ENCODE results near the gene CPXM1. TPM values are rescaled to one million over a fixed set of nuclear protein-coding genes. Genes with fewer than 3 reads are reported as not detected.
A peak's percentile ranks its signal among the peaks of the same experiment; 100 is the strongest.
"Not testable (repeated sequence)": the region's sequence is repeated elsewhere in the genome, so short reads cannot be mapped to it uniquely, and the experiment has no call there.

Gene CPXM1
- total and polyA plus RNA-seq, 4 donors, result 0.23 to 3.7 (median 3.4) TPM; not detected in 1

DNA sequence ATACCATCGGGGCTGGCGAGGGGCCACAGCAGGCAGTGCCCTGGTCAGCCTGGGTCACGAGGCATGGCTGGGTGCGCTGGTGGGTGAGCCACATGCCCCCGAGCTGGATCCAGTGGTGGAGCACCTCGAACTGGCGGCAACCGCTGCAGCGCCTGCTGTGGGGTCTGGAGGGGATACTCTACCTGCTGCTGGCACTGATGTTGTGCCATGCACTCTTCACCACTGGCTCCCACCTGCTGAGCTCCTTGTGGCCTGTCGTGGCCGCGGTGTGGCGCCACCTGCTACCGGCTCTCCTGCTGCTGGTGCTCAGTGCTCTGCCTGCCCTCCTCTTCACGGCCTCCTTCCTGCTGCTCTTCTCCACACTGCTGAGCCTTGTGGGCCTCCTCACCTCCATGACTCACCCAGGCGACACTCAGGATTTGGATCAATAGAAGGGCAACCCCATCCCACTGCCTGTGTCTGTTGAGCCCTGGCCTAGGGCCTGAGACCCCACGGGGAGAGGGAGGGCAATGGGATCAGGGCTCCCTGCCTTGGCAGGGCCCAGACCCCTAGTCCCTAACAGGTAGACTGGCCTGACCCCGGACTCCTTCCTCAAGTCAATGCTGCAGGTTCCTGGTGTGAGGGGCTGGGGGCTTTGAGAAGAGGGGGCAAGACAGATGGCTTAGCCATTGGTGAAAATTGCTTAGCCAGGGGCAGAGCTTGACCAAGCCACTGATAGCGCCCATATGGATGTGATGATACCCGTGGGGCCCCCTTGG, 16.3 kb upstream of the CPXM1 start:
- Histone ChIP-seq H3K27me3 (ENCODE audit: control insufficient read depth in 1 of 2, insufficient read depth in 2 of 2, low read length in 1 of 2) (peaks cover 0 to 3% of the 10 kb centered on the region in 2 donors), H3K9me3 (ENCODE audit: control insufficient read depth, low read length) (no peaks in the 10 kb centered on the region), H3K4me1 (ENCODE audit: control insufficient read depth in 1 of 2, insufficient read depth in 2 of 2, low read length in 2 of 2) (no peaks in the 10 kb centered on the region), H3K36me3 (ENCODE audit: control insufficient read depth in 1 of 2, insufficient read depth in 2 of 2, low read length in 1 of 2) (no peaks in the 10 kb centered on the region), H3K27ac (ENCODE audit: low read depth in 1 of 2, low read length in 2 of 2) (no peak overlapping the region), H3K4me3 (ENCODE audit: low read length in 2 of 2) (no peak overlapping the region)
- ATAC-seq (ENCODE audit: low FRiP score) (no peak), DNase-seq (no peak)
- WGBS, 2 donors, result 82 to 86% methylated on average over 18 to 20 of the region's 20 CpGs
- intact Hi-C loops (cut with DNase I), result no loop called here

DNA sequence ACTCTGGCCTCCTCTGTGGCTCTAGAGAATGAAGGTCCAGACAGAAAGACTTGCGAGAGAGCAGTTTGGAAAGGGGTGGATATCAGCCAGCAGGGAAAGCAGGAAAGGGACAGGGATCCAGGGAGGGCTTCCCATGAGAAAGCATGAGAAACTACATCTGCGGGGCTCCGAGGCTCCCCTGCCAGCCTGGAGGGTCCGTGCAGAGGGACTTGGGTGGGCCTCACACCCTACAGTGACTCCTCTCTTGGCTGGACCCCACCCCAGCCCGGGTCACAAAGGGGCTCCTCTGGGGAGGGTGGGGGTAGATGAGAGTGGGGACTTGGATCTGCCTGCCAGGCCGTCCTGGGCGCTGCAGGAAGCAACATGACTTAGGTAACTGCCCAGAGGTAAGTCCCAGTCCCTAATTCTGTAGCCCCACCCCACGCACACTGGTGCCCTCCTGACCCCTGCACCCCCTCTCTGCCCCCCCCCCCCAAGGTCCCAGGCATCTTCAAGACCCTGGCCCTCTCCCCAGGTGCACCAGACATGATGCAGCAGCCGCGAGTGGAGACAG, 15.7 kb upstream of the CPXM1 start, which contains the start of gene TMEM239:
Gene TMEM239, plus strand, starts transcription at position 335 of the 553 bp plus-strand sequence. Its CDS starts 191 bp downstream, at position 526.
- H3K36me3 ChIP-seq (ENCODE audit: control insufficient read depth in 1 of 2, insufficient read depth in 2 of 2, low read length in 1 of 2), result no peaks in the 10 kb centered on the region
- DNase-seq (no peak), ATAC-seq (ENCODE audit: low FRiP score) (no peak)
- no peaks in the 10 kb centered on the region for H3K4me1 ChIP-seq (ENCODE audit: control insufficient read depth in 1 of 2, insufficient read depth in 2 of 2, low read length in 2 of 2)
- H3K27me3 ChIP-seq (ENCODE audit: control insufficient read depth in 1 of 2, insufficient read depth in 2 of 2, low read length in 1 of 2), result peaks cover 0 to 3% of the 10 kb centered on the region in 2 donors
- intact Hi-C loops (cut with DNase I), result no loop called here
- no peak within 1 kb of the TSS for H3K4me3 ChIP-seq (ENCODE audit: low read length in 2 of 2)
- H3K9me3 ChIP-seq (ENCODE audit: control insufficient read depth, low read length), result no peaks in the 10 kb centered on the region
- no peak within 1 kb of the TSS for H3K27ac ChIP-seq (ENCODE audit: low read depth in 1 of 2, low read length in 2 of 2)
- 77 to 81% methylated on average over 10 of the region's 10 CpGs for WGBS, 2 donors

DNA sequence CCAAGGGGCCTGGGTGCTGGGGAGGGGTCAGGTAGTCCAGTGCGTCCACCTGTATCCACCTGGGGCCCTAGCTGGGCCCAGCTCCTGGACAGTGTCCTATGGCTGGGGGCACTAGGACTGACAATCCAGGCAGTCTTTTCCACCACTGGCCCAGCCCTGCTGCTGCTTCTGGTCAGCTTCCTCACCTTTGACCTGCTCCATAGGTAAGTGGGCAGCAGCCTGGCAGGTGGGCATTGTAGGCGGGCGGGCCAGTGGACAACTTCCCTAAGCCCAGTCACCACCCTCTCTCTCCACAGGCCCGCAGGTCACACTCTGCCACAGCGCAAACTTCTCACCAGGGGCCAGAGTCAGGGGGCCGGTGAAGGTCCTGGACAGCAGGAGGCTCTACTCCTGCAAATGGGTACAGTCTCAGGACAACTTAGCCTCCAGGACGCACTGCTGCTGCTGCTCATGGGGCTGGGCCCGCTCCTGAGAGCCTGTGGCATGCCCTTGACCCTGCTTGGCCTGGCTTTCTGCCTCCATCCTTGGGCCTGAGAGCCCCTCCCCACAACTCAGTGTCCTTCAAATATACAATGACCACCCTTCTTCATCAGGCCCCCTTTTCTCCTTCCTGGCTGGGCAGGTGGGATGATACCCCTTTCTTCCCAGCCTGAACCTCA, 14.9 kb upstream of the CPXM1 start:
- Histone ChIP-seq H3K9me3 (ENCODE audit: control insufficient read depth, low read length) (no peaks in the 10 kb centered on the region), H3K4me3 (ENCODE audit: low read length in 2 of 2) (no peak overlapping the region), H3K4me1 (ENCODE audit: control insufficient read depth in 1 of 2, insufficient read depth in 2 of 2, low read length in 2 of 2) (no peaks in the 10 kb centered on the region), H3K36me3 (ENCODE audit: control insufficient read depth in 1 of 2, insufficient read depth in 2 of 2, low read length in 1 of 2) (no peaks in the 10 kb centered on the region), H3K27me3 (ENCODE audit: control insufficient read depth in 1 of 2, insufficient read depth in 2 of 2, low read length in 1 of 2) (peaks cover 0 to 3% of the 10 kb centered on the region in 2 donors), H3K27ac (ENCODE audit: low read depth in 1 of 2, low read length in 2 of 2) (no peak overlapping the region)
- intact Hi-C loops (cut with DNase I), result no loop called here
- no peak for ATAC-seq (ENCODE audit: low FRiP score)
- no peak for DNase-seq
- WGBS, 2 donors, result 91 to 95% methylated on average over 8 of the region's 8 CpGs

DNA sequence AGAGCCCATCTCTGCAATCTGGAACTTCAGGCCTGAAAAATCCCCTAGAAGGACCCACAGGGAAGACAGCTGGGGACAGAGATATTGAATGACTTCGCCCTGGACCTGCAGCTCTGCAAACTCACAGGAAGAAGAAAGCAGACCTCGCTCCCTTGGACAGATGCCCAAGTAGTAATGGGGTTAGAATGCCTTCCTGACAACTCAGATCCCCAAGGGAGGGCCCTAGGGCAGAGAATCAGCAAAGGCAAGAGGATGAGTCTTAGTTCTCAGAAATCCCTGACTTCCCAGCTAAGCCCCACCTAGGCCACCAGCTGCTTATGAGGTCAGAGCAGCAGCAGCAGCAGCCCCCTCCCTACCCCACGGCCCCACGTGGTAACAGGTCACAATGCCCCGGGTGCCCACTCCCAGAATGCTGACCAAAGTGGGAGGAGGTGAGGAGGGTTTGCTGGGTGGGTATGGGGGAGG, 14.2 kb upstream of the CPXM1 start, which contains the start of gene C20orf141:
Gene C20orf141, plus strand, starts transcription at position 401 of the 465 bp plus-strand sequence. CDS start 198 bp downstream, outside the sequence.
- Histone ChIP-seq H3K36me3 (ENCODE audit: control insufficient read depth in 1 of 2, insufficient read depth in 2 of 2, low read length in 1 of 2) (no peaks in the 10 kb centered on the region), H3K4me3 (ENCODE audit: low read length in 2 of 2) (no peak within 1 kb of the TSS), H3K9me3 (ENCODE audit: control insufficient read depth, low read length) (no peaks in the 10 kb centered on the region), H3K4me1 (ENCODE audit: control insufficient read depth in 1 of 2, insufficient read depth in 2 of 2, low read length in 2 of 2) (no peaks in the 10 kb centered on the region), H3K27me3 (ENCODE audit: control insufficient read depth in 1 of 2, insufficient read depth in 2 of 2, low read length in 1 of 2) (peaks cover 0 to 3% of the 10 kb centered on the region in 2 donors), H3K27ac (ENCODE audit: low read depth in 1 of 2, low read length in 2 of 2) (no peak within 1 kb of the TSS)
- peak in 1 of 2 donors; percentile 66 for DNase-seq
- WGBS, 2 donors, result 54 to 57% methylated on average over 5 of the region's 5 CpGs
- ATAC-seq (ENCODE audit: low FRiP score), result no peak
- intact Hi-C loops (cut with DNase I), result no loop called here

DNA sequence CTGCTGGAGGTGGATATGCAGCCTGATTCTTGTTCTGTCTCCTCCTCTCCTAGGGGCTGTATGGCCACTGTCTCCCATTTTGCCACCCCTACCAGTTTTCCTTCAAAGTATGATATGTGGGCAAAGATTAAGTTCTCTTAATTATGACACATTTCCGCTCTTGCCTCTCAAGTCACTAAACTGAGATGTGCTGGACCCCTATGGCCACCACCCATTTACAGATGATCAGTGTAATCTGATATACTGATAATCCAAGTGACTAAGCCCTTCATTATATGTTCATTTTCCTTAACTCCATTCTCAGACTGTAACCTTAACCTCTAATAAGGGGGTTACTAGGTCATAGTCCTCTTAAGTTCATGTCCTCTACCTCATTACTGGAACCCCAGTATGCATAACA, 13.6 kb upstream of the CPXM1 start:
- H3K27ac ChIP-seq (ENCODE audit: low read depth in 1 of 2, low read length in 2 of 2), result no peak overlapping the region
- ATAC-seq (ENCODE audit: low FRiP score), result no peak
- WGBS, 2 donors, result 97 to 100% methylated on average over 1 of the region's 1 CpG
- no peak for DNase-seq
- H3K9me3 ChIP-seq (ENCODE audit: control insufficient read depth, low read length), result no peaks in the 10 kb centered on the region
- peaks cover 0 to 3% of the 10 kb centered on the region in 2 donors for H3K27me3 ChIP-seq (ENCODE audit: control insufficient read depth in 1 of 2, insufficient read depth in 2 of 2, low read length in 1 of 2)
- H3K36me3 ChIP-seq (ENCODE audit: control insufficient read depth in 1 of 2, insufficient read depth in 2 of 2, low read length in 1 of 2), result no peaks in the 10 kb centered on the region
- intact Hi-C loops (cut with DNase I), result no loop called here
- H3K4me1 ChIP-seq (ENCODE audit: control insufficient read depth in 1 of 2, insufficient read depth in 2 of 2, low read length in 2 of 2), result no peaks in the 10 kb centered on the region
- H3K4me3 ChIP-seq (ENCODE audit: low read length in 2 of 2), result no peak overlapping the region

DNA sequence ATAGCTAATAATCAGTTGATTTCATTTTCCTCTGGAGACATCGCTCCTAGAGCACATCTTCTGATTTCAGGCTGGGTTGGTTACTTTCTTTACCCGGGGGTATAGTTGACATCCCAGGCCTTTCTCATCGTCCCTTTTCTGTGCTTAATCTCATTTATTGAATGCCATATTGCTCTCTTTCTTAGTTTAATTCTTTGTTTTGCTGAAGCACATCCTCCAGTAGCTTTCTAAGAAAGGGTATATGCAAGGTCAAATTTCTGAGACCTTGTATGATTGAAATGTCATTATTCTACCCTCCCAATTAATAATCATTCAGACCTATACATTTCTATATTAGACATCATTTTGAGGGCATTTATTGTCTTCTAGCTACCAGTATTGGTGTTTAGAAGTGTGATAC, 11.8 kb upstream of the CPXM1 start:
- intact Hi-C loops (cut with DNase I), result no loop called here
- Histone ChIP-seq H3K9me3 (ENCODE audit: control insufficient read depth, low read length) (no peaks in the 10 kb centered on the region), H3K27me3 (ENCODE audit: control insufficient read depth in 1 of 2, insufficient read depth in 2 of 2, low read length in 1 of 2) (no peaks in the 10 kb centered on the region), H3K4me1 (ENCODE audit: control insufficient read depth in 1 of 2, insufficient read depth in 2 of 2, low read length in 2 of 2) (no peaks in the 10 kb centered on the region), H3K4me3 (ENCODE audit: low read length in 2 of 2) (no peak overlapping the region), H3K36me3 (ENCODE audit: control insufficient read depth in 1 of 2, insufficient read depth in 2 of 2, low read length in 1 of 2) (no peaks in the 10 kb centered on the region), H3K27ac (ENCODE audit: low read depth in 1 of 2, low read length in 2 of 2) (no peak overlapping the region)
- no peak for DNase-seq
- ATAC-seq (ENCODE audit: low FRiP score), result no peak
- WGBS, 2 donors, result 69 to 70% methylated on average over 3 of the region's 3 CpGs

DNA sequence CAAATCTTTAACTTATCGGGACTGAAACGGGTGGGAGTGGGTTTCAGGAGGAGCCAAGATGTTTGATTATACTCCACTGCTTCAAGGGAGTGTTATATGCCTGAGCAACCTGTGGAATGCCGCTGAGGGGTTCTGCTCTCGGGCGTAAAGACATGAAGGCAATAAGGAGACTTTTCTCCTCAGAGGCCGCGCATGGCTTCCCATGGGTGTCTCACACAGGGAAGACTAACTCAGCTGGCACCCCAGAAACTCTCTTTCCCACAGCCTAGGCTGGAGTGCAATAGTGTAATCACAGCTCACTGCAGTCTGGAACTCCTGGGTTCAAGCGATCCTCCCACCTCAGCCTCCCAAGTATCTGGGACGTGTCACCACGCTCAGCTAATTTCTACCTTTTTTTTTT, 9.3 kb upstream of the CPXM1 start:
- H3K9me3 ChIP-seq (ENCODE audit: control insufficient read depth, low read length), result no peaks in the 10 kb centered on the region
- 90 to 91% methylated on average over 10 of the region's 10 CpGs for WGBS, 2 donors
- ATAC-seq (ENCODE audit: low FRiP score) (no peak), DNase-seq (no peak)
- H3K36me3 ChIP-seq (ENCODE audit: control insufficient read depth in 1 of 2, insufficient read depth in 2 of 2, low read length in 1 of 2), result no peaks in the 10 kb centered on the region
- H3K27ac ChIP-seq (ENCODE audit: low read depth in 1 of 2, low read length in 2 of 2), result no peak overlapping the region
- no peaks in the 10 kb centered on the region for H3K4me1 ChIP-seq (ENCODE audit: control insufficient read depth in 1 of 2, insufficient read depth in 2 of 2, low read length in 2 of 2)
- no peak overlapping the region for H3K4me3 ChIP-seq (ENCODE audit: low read length in 2 of 2)
- intact Hi-C loops (cut with DNase I), result no loop called here
- H3K27me3 ChIP-seq (ENCODE audit: control insufficient read depth in 1 of 2, insufficient read depth in 2 of 2, low read length in 1 of 2), result no peaks in the 10 kb centered on the region

DNA sequence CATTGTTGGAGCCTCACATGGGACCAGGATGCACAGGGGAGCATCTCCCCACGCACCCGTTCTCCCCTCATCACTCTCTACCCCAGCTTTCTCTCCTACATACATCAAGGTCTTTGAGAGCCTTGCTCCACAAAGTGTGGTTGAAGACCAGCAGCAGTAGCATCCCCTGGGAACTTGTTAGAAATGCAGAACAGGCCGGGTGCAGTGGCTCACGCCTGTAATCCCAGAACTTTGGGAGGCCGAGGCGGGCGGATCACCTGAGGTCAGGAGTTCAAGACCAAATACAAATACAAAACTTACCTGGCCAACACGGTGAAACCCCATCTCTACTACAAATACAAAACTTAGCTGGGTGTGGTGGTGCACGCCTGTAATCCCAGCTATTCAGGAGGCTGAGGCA, 7.5 kb upstream of the CPXM1 start:
- ATAC-seq (ENCODE audit: low FRiP score); intact Hi-C loops (cut with DNase I); H3K9me3 ChIP-seq (ENCODE audit: control insufficient read depth, low read length); H3K27ac ChIP-seq (ENCODE audit: low read depth in 1 of 2, low read length in 2 of 2); H3K36me3 ChIP-seq (ENCODE audit: control insufficient read depth in 1 of 2, insufficient read depth in 2 of 2, low read length in 1 of 2); H3K4me3 ChIP-seq (ENCODE audit: low read length in 2 of 2); DNase-seq; H3K27me3 ChIP-seq (ENCODE audit: control insufficient read depth in 1 of 2, insufficient read depth in 2 of 2, low read length in 1 of 2); H3K4me1 ChIP-seq (ENCODE audit: control insufficient read depth in 1 of 2, insufficient read depth in 2 of 2, low read length in 2 of 2): not testable (repeated sequence)
- 74 to 88% methylated on average over 9 of the region's 9 CpGs for WGBS, 2 donors

Data from aorta (tissue), 5 donors.